HG02642 (cell line): Measurements from ENCODE around the gene DMD.
"Not testable (repeated sequence)": the region's sequence is repeated elsewhere in the genome, so short reads cannot be mapped to it uniquely, and the experiment has no call there.

Source experiments
- ATAC-seq: cut with Tn5 transposase; IDR thresholded peaks from one replicate; pipeline ENCODE4 v1.9.1; 2021; ENCODE audit warnings: mild to moderate bottlenecking; ENCODE audit not compliant: unreplicated experiment, poor library complexity

The DMD gene

DNA sequence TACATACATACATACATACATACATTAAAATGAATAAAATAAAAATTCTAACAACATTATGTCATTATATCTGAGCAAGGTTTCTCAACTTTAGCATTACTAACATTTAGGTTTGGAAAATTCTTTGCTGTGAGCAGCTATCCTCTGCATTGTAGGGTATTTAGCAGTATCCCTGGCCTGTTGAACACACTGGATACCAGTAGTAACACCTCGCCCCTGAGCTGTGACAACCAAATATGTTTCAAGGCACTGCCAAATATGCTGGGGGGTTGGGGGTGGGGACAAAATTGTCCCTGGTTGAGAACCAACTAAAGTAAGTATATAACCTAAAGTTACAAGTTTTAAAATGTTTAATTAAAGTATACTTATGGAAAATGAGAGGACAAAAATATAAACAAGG lies 1278.6 kb downstream of the DMD start:
- ATAC-seq, result no peak

DNA sequence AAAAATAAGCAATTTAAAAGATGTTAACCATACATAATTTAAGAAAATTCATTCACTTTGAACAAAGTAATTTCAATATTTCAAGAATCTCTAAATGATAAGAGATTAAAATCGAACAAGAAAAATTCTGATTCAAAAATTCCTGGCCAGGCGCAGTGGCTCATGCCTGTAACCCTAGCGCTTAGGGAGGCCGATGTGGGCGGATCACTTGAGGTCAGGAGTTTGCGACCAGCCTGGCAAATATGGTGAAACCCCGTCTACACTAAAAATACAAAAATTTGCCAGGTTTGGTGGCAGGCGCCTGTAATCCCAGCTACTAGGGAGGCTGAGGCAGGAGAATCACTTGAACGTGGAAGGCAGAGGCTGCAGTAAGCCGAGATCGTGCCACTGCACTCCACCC lies 1279.0 kb downstream of the DMD start:
- ATAC-seq, result not testable (repeated sequence)

DNA sequence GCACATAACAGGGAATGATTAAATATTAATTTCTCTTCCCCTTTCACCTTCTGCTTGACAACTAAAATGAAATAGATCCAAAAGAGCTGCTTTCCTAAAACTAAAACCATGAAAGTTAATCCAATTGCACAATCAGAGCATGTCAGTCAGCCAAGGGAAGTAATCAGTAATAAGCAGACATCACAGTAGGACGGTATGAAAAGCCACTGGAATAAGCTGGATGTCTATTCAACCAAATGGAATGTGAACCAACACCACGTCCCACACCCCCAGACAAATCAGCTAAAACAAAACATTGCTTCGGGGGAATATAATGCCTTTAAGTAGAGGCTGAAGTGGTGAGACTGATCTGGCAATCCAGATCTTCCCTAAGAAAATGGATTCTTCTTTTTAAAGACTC lies 1280.1 kb downstream of the DMD start:
- ATAC-seq, result no peak

DNA sequence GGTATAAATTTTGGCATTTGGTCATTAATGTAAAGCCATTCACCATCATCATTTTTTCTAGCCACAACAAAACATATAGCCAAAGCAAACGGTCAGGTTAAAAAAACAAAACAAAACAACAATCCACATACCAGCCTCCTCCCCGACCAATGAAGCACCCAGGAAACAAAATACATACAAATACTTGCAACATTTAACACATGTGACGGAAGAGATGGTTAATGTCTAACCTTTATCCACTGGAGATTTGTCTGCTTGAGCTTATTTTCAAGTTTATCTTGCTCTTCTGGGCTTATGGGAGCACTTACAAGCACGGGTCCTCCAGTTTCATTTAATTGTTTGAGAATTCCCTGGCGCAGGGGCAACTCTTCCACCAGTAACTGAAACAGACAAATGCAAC lies 1282.0 kb downstream of the DMD start:
- ATAC-seq, result no peak

DNA sequence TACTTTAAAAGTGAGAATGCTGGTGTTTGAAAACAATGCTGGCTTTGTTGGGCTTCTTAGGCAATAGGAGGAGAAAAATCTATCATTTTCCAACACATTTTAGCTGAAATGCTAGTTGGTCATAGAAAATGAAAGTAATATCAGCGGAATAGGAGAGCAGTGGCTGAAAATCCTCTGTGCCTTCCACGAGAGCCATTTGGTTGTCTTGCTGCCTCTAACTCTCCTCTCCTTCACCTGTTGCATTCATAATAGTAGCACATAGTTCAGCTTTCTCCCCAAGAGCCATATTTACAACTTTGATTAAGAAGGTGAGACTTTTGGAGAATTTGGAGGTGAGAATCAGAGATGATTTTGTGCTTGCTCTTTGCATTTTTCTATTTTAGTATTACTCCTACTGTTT lies 1290.1 kb downstream of the DMD start:
- ATAC-seq, result no peak

DNA sequence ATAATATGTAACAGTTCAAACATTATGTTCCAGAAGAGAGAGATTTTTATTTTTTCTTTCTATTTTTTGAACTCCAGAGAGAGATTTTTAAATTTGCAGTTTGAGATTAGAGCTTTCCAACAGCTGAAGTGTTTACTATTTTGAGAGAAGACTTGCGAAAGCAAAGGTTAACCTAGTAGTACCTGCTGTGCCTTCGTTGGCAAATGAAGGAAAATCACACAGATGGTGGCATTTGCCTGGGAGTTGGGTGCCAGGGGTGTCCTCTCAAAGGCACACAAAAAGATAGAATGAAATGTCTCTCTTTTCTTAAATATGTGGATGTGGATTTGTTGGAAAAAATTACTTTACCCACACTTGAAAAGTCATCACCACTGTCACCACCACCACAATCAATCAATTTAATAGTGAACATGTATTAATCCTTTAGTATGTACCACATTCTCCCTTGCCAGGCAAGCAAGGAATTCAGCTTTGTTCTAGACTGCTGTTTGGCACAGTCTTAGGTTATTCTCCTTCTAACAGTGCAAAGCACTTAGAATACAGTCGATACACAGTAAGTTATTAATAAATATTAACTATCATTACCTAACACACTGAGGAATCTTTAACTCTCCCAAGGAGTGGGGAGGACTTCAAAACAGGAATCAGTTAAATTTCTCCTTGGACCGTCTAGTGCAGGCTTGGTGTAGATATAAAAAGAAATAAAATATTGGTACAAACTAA lies 1301.3 kb downstream of the DMD start:
- no peak for ATAC-seq

DNA sequence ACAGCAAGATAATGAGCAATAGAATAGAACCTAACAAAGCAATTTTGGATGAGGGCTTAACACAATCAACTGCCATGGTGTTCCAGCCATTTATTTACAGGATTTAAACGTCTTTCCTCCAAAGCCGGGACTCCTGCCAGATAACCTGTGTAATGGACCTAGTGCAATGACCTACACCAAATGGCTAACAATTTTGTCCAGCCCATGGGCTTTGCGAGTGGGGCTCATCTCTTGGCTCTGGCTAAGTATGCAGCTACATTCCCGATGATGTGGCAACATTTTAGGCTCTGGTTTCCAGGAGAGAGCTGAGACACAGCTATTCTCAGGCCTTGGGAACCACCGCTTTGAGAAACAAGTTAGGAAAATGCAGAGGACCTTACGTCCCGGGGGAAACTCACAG lies 1317.2 kb downstream of the DMD start:
- ATAC-seq, result no peak

DNA sequence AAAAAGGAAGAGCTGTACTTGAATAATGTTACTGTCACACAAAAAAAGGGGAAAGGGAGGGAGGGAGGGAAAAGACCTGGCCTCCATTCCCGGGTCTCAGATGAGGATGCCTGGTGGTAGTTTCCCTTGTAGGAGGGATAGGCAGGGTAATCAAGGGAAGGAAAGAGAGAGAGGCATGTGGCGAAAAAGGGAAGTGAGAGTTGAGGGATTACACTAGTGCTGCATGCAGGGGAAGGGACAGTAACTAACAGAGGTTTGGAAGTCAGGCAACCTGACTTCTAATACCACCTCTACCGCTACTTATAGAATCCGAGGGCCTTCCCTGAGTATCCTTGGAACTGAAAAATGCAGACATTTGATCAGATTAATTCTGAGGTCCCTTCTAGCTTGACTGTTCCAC lies 1317.8 kb downstream of the DMD start:
- ATAC-seq, result peak; percentile 76

DNA sequence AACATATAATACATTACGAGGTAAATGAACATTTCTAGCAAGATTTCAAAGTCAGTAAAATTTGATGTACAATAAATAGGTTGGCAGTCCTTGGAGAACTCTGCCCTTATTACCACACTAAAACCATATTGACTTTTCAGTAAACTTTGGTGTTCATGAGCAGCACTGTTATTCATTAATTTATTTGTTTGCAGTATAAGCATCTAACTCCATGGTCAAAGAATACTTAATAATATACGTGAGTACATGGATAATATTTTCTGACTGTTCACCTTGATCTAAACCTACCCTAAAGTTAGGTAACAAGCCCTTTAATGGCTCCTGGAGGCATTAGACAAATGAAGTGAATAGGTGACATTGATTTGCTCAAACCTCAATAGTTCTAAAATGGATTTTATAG lies 1322.3 kb downstream of the DMD start:
- no peak for ATAC-seq

DNA sequence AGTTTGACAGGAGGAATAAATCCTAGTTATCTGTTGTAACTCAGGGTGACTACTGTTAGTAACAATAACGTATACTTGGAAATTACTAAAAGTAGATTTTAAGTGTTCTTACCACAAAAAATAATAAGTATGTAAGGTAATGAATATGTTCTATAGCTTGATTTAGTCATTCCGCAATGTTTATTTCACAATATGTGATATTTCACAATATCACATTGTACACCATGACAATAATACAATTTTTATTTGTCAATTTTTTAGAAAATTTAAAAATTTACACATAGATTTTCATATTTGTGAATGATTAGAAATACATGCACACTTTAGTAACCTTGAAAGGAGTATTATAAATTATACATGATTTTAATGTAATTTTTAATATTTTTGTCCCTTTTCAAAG lies 1326.8 kb downstream of the DMD start:
- ATAC-seq, result no peak

DNA sequence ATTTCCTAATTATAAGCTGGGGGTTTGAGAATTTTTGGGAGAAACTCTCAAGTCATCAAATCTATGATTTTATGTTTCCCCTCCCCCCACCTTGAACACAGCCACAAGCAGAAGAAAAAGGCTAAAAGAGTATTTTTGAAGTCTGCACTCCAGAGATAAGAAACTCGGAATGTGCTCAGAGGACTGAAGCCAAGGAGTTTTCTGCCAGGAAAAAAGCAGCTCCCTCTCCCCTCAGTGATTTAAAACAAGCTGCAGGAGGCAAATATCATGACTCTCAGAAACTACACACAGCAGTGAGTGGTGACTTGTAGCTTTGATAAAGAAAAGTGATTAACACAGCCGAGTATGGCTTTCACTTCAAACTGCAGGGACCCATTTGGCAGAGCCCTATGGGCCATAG lies 1339.3 kb downstream of the DMD start:
- ATAC-seq, result no peak

DNA sequence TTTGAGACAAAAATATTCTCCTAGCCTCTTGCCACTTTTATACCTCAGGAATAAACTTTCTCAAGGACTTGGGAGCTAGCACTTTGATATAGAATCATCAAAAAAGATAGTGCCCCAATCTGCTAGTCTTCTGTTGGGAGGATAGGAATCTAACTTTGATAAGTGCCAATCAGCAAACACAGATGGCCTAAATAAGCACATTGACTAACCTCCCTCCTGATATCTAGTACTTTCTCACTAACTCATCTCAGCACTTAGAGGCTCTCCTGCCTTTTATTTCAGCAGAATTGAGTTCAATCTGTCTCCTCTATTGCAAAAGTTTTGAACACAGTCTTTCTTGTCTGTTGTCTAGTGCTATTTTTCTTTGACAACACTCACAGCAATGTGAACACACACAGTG lies 1341.1 kb downstream of the DMD start:
- ATAC-seq, result no peak

DNA sequence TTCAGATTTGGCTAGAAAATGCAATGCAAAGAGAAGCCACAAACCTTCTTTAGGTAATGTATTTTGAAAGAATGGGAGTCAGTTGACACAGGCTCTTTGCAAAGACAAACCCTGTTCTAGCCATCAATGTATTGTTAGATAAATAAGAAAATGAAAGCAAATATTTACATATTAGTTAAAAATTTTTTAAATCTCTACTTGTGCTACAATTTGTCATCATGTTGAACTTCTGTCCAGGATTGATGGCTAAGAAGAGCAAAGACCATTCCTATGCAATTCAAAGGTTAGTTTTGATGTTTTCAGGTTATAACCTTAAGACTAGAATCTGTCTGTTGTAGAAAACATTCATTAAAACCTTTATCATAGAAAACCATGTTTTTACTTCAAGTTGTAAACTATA lies 1350.7 kb downstream of the DMD start:
- ATAC-seq, result no peak

DNA sequence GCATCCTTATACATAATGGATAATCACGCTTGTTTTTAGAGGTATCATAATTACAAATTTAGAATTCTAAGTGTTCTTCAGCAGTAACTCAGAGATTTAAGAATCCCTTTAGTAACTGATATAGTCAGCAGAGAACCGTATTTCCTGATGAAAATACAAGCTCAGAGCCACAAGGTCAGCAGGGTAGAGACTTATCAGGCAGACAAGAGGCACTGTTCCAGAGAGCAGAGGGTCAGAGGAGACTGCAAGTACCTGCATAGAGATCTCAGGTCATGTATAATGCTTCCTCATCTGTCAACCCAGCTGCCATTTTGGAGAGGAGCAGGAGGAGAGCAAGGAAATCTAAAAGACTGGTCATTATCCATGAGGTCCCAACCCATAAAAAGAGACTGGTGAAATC lies 1352.4 kb downstream of the DMD start:
- no peak for ATAC-seq

DNA sequence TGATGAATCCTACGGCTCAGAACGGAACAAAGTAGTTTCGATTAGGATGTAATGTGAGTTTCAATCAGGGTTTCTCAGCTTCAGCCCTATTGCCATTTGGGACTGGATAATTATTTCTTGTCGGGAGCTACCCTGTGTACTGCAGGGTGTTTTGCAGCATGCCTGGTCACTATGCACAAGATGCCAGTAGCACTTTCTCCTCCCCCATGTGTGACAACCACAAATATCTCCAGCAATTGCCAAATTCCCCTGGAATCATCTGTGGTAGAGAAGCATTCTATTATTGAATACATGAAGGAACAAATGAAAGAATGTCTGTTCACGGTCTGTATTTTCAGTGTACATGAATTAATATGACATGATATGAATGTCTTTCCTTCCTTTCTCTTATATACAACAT lies 1356.6 kb downstream of the DMD start:
- ATAC-seq, result no peak

DNA sequence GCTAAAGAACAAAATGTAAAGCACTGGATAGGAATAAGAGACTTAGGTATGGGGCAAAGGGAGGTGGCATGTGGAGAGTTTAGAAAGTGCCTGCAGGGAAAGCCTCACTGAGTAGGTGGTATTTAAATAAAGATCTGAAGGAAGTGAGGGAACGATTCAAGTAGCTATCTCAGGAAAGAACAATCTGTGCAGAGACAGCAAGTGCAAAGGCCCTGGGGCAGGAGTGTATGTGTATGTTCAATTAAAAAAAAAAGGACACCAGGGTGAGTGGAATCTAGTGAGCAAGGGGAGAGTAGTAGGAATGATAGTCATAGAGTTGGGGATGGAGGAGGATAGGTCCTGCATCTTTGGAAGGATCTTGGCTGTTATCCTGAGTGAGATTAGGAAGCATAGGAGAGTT lies 1359.6 kb downstream of the DMD start:
- no peak for ATAC-seq

DNA sequence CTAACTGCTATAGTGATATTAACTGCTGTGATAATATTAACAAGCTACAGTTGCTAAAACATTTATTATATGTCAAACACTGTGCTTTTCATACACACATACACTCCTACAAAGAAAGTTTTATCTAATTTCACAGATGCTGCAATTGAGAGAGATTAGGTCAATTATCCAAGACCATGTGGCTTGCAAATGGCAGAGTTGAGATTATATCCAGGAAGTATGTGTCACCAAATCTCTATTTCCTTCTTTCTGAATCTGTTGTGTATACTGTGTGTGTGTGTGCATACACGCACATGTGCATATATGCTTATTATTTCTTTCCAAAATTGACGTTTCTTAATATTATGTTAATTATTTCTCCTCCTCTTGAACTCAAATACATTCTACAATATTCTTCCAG lies 1363.6 kb downstream of the DMD start:
- ATAC-seq, result no peak

DNA sequence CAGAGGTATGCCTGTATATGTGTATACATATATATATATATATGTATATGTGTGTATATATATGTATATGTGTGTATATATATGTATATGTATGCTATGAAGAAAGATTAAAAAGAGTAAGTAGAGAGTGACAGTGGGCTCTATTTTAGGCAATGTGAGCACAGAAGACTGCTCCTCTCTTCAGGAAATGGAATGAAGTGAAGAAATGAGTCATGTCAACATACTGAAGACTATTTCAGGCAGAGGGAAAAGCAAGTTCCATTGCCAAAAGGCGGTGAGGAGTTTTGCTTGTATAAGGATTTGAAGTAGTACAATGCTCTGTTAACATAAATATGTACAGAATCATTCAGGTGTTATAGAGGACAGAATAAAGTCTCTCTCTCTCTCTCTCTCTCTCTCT lies 1366.3 kb downstream of the DMD start:
- no peak for ATAC-seq

DNA sequence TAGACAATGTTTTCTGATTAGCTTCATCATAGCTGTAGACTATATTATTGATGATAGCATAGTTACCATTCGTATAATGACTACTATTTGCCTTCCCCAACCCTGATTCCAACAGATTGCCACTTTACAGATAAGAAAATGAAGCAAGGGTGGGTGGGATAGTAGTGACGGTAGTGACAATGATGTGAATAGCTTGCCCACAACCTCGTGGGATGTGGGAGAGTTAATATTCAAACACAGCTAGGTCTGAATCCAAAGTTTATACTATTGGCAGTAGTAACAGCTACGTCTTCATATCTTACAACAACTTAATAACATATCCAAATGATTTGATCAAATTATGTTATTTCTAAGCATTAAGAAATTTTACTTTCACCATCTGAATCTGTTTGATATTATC lies 1372.7 kb downstream of the DMD start:
- ATAC-seq, result no peak

DNA sequence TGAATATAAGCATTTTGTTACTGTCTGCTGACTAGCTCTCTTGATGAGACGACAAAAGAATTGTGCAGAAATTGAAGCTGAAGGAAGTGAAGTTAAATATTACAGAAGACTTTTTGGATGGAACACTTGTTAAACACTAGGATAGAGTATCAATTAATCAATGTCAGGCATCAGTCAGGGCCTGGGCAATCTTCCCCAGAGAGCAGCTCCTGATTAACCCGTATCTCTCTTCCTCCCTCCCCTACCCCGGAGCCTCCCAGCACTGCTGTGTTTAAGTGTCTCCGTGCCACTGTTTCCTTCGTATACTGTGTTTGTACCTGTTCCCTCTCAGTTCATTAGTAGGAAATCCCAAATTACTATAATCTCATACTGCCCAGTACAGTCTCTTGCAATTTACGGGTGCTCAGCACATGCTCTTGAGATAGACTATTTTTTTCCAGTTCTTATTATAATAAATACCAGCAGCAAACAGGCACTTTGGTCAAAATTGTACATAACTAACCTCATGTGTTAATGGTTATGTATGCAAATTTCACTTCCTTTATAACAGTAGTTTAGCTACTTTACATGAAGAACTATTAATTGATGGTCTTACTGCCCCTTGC lies 1373.8 kb downstream of the DMD start:
- no peak for ATAC-seq

DNA sequence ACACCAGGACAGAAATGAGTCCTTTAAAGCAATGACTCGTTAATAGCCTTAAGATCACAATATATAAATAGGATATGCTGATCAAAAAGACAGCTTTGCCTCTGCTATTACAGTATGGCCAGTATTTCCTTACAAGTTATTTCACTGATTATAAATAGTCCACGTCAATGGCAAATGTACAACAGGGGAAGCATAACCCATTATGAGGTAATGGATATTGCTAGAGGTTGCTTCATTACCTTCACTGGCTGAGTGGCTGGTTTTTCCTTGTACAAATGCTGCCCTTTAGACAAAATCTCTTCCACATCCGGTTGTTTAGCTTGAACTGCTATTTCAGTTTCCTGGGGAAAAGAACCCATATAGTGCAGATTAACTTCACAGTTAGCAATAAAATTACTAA lies 1374.9 kb downstream of the DMD start:
- ATAC-seq, result no peak

DNA sequence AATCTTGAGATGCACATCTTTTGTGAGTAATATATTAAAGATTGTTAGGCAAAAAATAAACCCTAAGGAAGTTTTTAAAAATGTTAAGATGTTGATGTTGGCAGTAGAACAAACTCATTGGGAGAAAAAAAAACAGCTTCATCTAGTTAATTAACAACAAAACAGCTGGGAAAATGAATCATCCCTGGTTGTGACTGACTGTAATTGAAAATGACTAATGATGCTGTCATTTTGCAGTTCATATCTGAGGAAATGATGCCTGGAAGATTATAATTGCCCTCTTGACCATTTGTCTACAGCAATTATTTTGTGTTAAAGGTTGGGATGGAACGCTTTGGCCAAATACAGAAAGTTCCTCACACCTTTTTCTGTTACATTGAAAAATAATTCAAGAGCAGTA lies 1379.1 kb downstream of the DMD start:
- ATAC-seq, result no peak
